ENCODE measurements around the gene TIMM22. TPM values are rescaled to one million over a fixed set of nuclear protein-coding genes. Genes with fewer than 3 reads are reported as not detected.
A peak's percentile ranks its signal among the peaks of the same experiment; 100 is the strongest.

The TIMM22 gene
- total and polyA plus RNA-seq, 8 donors = 0.29 to 22.6 (median 8.7) TPM

DNA sequence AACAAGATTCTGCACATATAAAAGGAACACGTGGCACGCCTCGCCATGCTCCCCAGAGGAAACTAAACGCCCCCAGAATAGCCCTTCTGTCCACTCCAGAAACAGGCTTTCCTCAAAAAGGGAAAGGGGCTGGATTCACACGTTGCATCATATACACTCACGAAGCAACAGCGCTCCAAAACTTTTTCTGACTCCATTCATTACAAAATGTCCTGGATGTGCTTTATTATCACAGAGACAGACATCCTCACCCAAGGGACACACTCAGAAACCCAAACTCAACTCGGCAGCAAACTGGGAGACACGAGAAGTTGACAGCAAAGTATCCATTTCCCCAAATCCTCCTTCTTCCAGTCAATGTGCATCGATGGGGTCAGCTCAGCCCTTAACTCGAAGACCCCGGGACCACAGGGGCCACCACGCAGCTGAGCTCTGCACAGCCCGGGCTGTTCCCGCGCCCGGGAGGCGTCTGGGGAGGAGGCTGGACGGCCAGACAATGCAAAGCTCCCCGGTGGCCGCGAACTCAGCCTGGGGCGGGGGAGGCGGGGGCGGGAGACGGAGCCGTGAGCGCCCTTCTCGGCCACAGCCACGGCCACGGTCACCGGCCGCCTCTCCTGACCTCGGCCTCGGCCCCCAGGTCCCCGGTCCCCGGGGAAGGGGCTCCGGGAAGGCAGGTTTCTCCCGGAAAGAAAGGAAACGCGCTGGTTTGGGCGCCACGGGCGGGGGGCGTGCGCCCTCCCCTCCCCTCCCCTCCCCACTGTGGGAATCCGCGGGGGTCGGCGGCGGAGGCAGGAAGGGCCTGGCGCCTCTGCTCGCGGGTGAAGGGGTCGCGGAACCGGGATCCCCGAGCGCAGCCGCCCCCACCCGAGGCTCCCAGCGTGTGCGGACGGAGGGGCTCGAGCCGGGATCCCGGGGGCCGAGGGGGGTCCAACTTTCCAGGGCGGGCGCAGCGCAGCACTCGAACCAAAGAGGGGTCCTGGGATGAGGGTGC lies 18.5 kb upstream of the TIMM22 start:
- intact Hi-C loops (cut with DNase I; ENCODE audit: low total_unique reads) = no loop called here
- H3K27ac ChIP-seq = peak overlapping the region; percentile 6 to 95 (median 81)
- 4 to 13% (median 4%) methylated on average over 34 to 70 of the region's 72 CpGs for WGBS, 5 donors

DNA sequence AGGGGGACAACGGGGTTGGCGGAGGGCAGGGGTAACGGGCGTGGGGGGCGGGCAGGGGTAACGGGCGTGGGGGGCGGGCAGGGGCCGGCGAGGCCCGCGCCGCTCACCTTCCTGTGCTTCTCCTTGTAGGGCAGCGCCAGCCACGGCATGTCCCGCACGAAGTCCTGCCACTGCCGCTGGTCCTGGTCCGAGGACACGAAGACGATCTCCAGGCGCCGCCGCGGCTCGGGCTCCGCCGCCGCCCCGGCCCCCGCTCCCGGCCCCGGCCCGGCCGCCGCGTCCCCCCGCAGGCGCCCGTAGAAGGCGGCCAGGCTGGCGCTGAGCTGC lies 17.8 kb upstream of the TIMM22 start:
- intact Hi-C loops (cut with DNase I; ENCODE audit: low total_unique reads) = no loop called here
- Histone ChIP-seq H3K4me3 (peak overlapping the region; percentile 75 to 90 (median 81)), H3K4me1 (peaks cover 20 to 54% (median 36%) of the 10 kb centered on the region in 4 donors), H3K27me3 (peaks cover 0 to 24% (median 12%) of the 10 kb centered on the region in 3 donors), H3K9me3 (no peaks in the 10 kb centered on the region), H3K36me3 (no peaks in the 10 kb centered on the region), H3K27ac (peak overlapping the region; percentile 53 to 95 (median 83))
- no peak for DNase-seq
- TF ChIP-seq POLR2AphosphoS5 (IDR thresholded peaks at IDR 0.05) (no peak), EP300 (IDR thresholded peaks at IDR 0.05) (no peak), POLR2A (IDR thresholded peaks at IDR 0.05) (no peak)
- TF ChIP-seq, protein P1, sequence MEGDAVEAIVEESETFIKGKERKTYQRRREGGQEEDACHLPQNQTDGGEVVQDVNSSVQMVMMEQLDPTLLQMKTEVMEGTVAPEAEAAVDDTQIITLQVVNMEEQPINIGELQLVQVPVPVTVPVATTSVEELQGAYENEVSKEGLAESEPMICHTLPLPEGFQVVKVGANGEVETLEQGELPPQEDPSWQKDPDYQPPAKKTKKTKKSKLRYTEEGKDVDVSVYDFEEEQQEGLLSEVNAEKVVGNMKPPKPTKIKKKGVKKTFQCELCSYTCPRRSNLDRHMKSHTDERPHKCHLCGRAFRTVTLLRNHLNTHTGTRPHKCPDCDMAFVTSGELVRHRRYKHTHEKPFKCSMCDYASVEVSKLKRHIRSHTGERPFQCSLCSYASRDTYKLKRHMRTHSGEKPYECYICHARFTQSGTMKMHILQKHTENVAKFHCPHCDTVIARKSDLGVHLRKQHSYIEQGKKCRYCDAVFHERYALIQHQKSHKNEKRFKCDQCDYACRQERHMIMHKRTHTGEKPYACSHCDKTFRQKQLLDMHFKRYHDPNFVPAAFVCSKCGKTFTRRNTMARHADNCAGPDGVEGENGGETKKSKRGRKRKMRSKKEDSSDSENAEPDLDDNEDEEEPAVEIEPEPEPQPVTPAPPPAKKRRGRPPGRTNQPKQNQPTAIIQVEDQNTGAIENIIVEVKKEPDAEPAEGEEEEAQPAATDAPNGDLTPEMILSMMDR (IDR thresholded peaks at IDR 0.05) = no peak
- WGBS, 5 donors = 0 to 2% (median 2%) methylated on average over 15 to 29 of the region's 42 CpGs; no CpG with 5 or more reads in 2 of the 5 donors

More for the DNA sequence above, 18.5 kb upstream of the TIMM22 start:
- H3K4me3 ChIP-seq = peak overlapping the region; percentile 75 to 90 (median 81)
- TF ChIP-seq POLR2AphosphoS5 (IDR thresholded peaks at IDR 0.05) = peak in 2 of 3 donors; percentile 20 to 28
- TF ChIP-seq, protein P1 (IDR thresholded peaks at IDR 0.05) = no peak
- H3K4me1 ChIP-seq = peaks cover 20 to 54% (median 36%) of the 10 kb centered on the region in 4 donors
- H3K36me3 ChIP-seq = no peaks in the 10 kb centered on the region
- peak; percentile 32 to 65 for DNase-seq
- H3K27me3 ChIP-seq = peaks cover 0 to 24% (median 12%) of the 10 kb centered on the region in 3 donors
- H3K9me3 ChIP-seq = no peaks in the 10 kb centered on the region

DNA sequence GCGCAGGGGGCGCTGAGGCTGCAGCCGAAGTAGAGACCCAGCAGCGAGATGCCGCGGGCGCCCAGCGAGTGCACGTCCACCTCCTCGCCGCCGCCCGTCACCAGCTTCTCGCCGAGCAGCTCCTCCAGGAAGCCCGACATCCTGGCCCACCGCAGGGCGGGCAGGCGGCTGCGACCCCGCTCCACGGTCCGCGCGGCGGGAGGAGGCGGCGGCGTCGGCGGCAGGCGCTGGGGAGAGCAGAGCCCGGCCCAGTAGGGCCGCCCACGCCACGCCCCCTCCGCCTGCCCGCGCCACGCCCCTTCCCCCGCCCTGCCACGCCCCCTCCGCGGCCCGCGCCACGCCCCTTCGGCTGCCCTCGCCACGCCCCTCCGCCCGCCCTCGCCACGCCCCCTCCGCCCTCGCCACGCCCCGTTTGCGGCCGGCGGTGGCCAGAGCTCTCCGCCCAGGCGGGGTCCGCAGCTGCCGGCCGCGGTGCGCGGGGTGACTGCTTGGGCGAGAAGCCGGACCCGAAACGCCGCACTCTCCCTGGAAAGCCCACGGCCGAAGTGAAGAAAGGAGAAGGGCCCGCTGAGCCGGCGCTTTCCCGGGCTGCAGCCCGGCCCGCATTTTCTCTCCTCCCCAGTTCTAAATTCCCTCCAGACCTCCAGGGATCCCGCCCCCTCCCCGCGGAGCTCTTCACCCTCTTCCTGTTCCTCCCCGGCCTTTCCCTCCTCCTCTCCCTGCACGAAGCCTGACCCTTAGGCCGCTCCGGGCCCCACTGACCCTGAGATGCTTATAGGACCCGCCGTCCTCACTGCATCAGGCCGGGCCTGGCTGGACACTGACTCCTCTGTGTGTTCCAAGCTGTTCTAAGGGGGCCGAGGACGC lies 17.2 kb upstream of the TIMM22 start, which contains the start of gene NXN:
Gene NXN, minus strand, starts transcription at position 238 of the 867 bp plus-strand sequence.
- intact Hi-C loops (cut with DNase I; ENCODE audit: low total_unique reads) = no loop called here
- 2 to 4% (median 2%) methylated on average over 15 to 94 of the region's 94 CpGs for WGBS, 5 donors
- DNase-seq = peak; percentile 91 to 95
- peak within 1 kb of the TSS; percentile 81 to 95 (median 84) for H3K27ac ChIP-seq
- peaks cover 20 to 54% (median 36%) of the 10 kb centered on the region in 4 donors for H3K4me1 ChIP-seq
- peak in 2 of 3 donors; percentile 50 to 59 for TF ChIP-seq POLR2AphosphoS5 (IDR thresholded peaks at IDR 0.05)
- TF ChIP-seq, protein P1 (IDR thresholded peaks at IDR 0.05) = no peak
- no peak for TF ChIP-seq POLR2A (IDR thresholded peaks at IDR 0.05)
- TF ChIP-seq EP300 (IDR thresholded peaks at IDR 0.05) = no peak
- H3K4me3 ChIP-seq = peak within 1 kb of the TSS; percentile 75 to 90 (median 81)
- no peaks in the 10 kb centered on the region for H3K36me3 ChIP-seq
- H3K27me3 ChIP-seq = peaks cover 0 to 24% (median 12%) of the 10 kb centered on the region in 3 donors
- H3K9me3 ChIP-seq = no peaks in the 10 kb centered on the region

Measured in stomach (tissue), 9 donors.